ENCODE results near the gene SH3BP4. TPM values are rescaled to one million over a fixed set of nuclear protein-coding genes. Genes with fewer than 3 reads are reported as not detected.

The SH3BP4 gene
- total RNA-seq, 1 donor from 2014 or later = 115 TPM

GRCh38 chr2:234986876-234987720 lies 35.3 kb downstream of the SH3BP4 start:
- H3K36me3 ChIP-seq (ENCODE audit: control insufficient read depth, insufficient read depth, low read length) = no peaks in the 10 kb centered on the region
- no peak for DNase-seq (ENCODE audit: low read depth)
- H3K27me3 ChIP-seq (ENCODE audit: control insufficient read depth, insufficient read depth, low read length) = no peaks in the 10 kb centered on the region
- TF ChIP-seq CTCF (IDR thresholded peaks at IDR 0.05; ENCODE audit: insufficient read depth, low read length, poor library complexity, severe bottlenecking) = no peak
- no peak overlapping the region for H3K4me3 ChIP-seq (ENCODE audit: low read depth, low read length)

- no peaks in the 10 kb centered on the region for H3K36me3 ChIP-seq (ENCODE audit: control insufficient read depth, insufficient read depth, low read length)
- no peak for TF ChIP-seq CTCF (IDR thresholded peaks at IDR 0.05; ENCODE audit: insufficient read depth, low read length, poor library complexity, severe bottlenecking)
- H3K4me3 ChIP-seq (ENCODE audit: low read depth, low read length) = no peak overlapping the region
- no peak for DNase-seq (ENCODE audit: low read depth)
- H3K27me3 ChIP-seq (ENCODE audit: control insufficient read depth, insufficient read depth, low read length) = no peaks in the 10 kb centered on the region
Measured at GRCh38 chr2:234987754-234988153, 35.9 kb downstream of the SH3BP4 start.

- TF ChIP-seq CTCF (IDR thresholded peaks at IDR 0.05; ENCODE audit: insufficient read depth, low read length, poor library complexity, severe bottlenecking) = no peak
- Histone ChIP-seq H3K36me3 (ENCODE audit: control insufficient read depth, insufficient read depth, low read length) (no peaks in the 10 kb centered on the region), H3K4me3 (ENCODE audit: low read depth, low read length) (no peak overlapping the region), H3K27me3 (ENCODE audit: control insufficient read depth, insufficient read depth, low read length) (no peaks in the 10 kb centered on the region)
- DNase-seq (ENCODE audit: low read depth) = no peak
Measured at GRCh38 chr2:234988491-234988890, 36.7 kb downstream of the SH3BP4 start.

GRCh38 chr2:234989183-234989701 lies 37.4 kb downstream of the SH3BP4 start:
- no peak overlapping the region for H3K4me3 ChIP-seq (ENCODE audit: low read depth, low read length)
- H3K27me3 ChIP-seq (ENCODE audit: control insufficient read depth, insufficient read depth, low read length) = no peaks in the 10 kb centered on the region
- no peaks in the 10 kb centered on the region for H3K36me3 ChIP-seq (ENCODE audit: control insufficient read depth, insufficient read depth, low read length)
- TF ChIP-seq CTCF (IDR thresholded peaks at IDR 0.05; ENCODE audit: insufficient read depth, low read length, poor library complexity, severe bottlenecking) = no peak
- DNase-seq (ENCODE audit: low read depth) = no peak

GRCh38 chr2:234990300-234990699 lies 38.5 kb downstream of the SH3BP4 start:
- Histone ChIP-seq H3K27me3 (ENCODE audit: control insufficient read depth, insufficient read depth, low read length) (no peaks in the 10 kb centered on the region), H3K4me3 (ENCODE audit: low read depth, low read length) (no peak overlapping the region), H3K36me3 (ENCODE audit: control insufficient read depth, insufficient read depth, low read length) (peaks cover 1% of the 10 kb centered on the region)
- DNase-seq (ENCODE audit: low read depth) = no peak
- no peak for TF ChIP-seq CTCF (IDR thresholded peaks at IDR 0.05; ENCODE audit: insufficient read depth, low read length, poor library complexity, severe bottlenecking)
